Endodermal cell (in vitro differentiated cells): Measurements from ENCODE around the gene OR5H2. TPM values are rescaled to one million over a fixed set of nuclear protein-coding genes. Genes with fewer than 3 reads are reported as not detected.

Experiments
- DNase-seq: peaks from one replicate; pipeline ENCODE4 v3.0.0-alpha.2; 2017
- H3K27ac ChIP-seq: 2 replicates; pipeline ENCODE4 v1.5.1; 2013; ENCODE audit warnings: mild to moderate bottlenecking, low read depth, low read length, moderate library complexity
- H3K27me3 ChIP-seq: 2 replicates; pipeline ENCODE4 v1.6.1; 2013; ENCODE audit warnings: mild to moderate bottlenecking, low read length, moderate library complexity; ENCODE audit not compliant: insufficient read depth, control insufficient read depth, poor library complexity, severe bottlenecking
- H3K36me3 ChIP-seq: 2 replicates; pipeline ENCODE4 v1.7.0; 2013; ENCODE audit warnings: mild to moderate bottlenecking, low read length, moderate library complexity; ENCODE audit not compliant: control insufficient read depth, insufficient read depth
- H3K4me1 ChIP-seq: one replicate; pipeline ENCODE4 v1.7.0; 2013; ENCODE audit warnings: low read length; ENCODE audit not compliant: control insufficient read depth, insufficient read depth
- H3K4me3 ChIP-seq: 2 replicates; pipeline ENCODE4 v1.5.1; 2013; ENCODE audit warnings: mild to moderate bottlenecking, low read length, moderate library complexity
- H3K9ac ChIP-seq: 2 replicates; pipeline ENCODE4 v1.6.1; 2013; ENCODE audit warnings: mild to moderate bottlenecking, low read length, moderate library complexity; ENCODE audit not compliant: poor library complexity, severe bottlenecking; ENCODE audit errors: extremely low read depth
- H3K9me3 ChIP-seq: 2 replicates; pipeline ENCODE4 v1.6.1; 2013; ENCODE audit warnings: mild to moderate bottlenecking, low read length, moderate library complexity; ENCODE audit not compliant: control insufficient read depth
- H3K27ac Mint-ChIP-seq: 2 replicates; pipeline ENCODE4 v1.8.0; 2020; ENCODE audit warnings: mixed read lengths
- H3K27me3 Mint-ChIP-seq: 2 replicates; pipeline ENCODE4 v1.8.0; 2021; ENCODE audit warnings: mild to moderate bottlenecking, mixed read lengths; ENCODE audit not compliant: insufficient read depth
- H3K36me3 Mint-ChIP-seq: 2 replicates; pipeline ENCODE4 v1.8.0; 2020; ENCODE audit warnings: low read depth, mixed read lengths
- H3K4me1 Mint-ChIP-seq: 2 replicates; pipeline ENCODE4 v1.8.0; 2020; ENCODE audit warnings: mixed read lengths
- H3K4me3 Mint-ChIP-seq: 2 replicates; pipeline ENCODE4 v1.8.0; 2020; ENCODE audit warnings: mild to moderate bottlenecking, moderate library complexity, mixed read lengths
- H3K9me3 Mint-ChIP-seq: 2 replicates; pipeline ENCODE4 v1.8.0; 2020; ENCODE audit warnings: mild to moderate bottlenecking, mixed read lengths
- CTCF ChIP-seq: fragments of 200-600 bp; sonication (generic); conservative IDR thresholded peaks from 2 replicates; pipeline ENCODE4 v1.5.0; 2021; ENCODE audit warnings: antibody characterized with exemption, mild to moderate bottlenecking
- WGBS, 2 experiments: methylation state at CpG; one replicate each; pipeline versions ENCODE4 v1.1.5 to v1.1.7; 2013; ENCODE audit warnings: missing lambda C conversion rate in 2 of 2, mixed read lengths in 1 of 2; ENCODE audit not compliant: insufficient coverage in 1 of 2, insufficient read length in 1 of 2; 5-methylcytosine and 5-hydroxymethylcytosine counted together
- total RNA-seq, 2 donors: library from RNA; stranded (reverse); fragmentation: NEBNext Ultra II Directional in 1 of 2; extraction: Animal tissue kit (Norgen Biotek cat#: 25700) in 1 of 2; gene quantifications; 2 replicates in 1 of 2; 3 replicates in 1 of 2; pipeline ENCODE4 v1.2.1, GENCODE V29; 2021

The OR5H2 gene
- total RNA-seq, 2 donors from 2014 or later, result not detected

DNA sequence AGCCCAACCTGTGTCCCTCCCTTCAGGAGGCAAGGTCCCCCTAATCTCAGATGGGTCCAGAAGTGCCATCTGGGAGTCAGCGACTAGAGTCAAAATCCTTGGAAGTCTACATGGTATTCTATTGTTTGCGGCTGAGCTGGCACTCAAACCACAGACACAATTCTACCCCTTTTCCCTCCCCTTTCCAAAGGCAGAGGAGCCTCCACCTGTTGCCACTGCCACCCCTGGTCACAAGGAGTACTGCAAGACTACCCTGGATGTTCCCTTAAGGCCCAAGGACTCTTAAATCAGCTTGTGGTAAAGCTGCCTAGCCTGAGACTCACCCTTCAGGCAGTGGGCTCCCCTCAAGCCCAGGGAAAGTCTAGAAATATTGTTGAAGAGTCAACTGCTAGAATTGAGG, 22.6 kb upstream of the OR5H2 start:
- no peak overlapping the region for H3K9ac ChIP-seq
- H3K36me3 Mint-ChIP-seq, result no peaks in the 10 kb centered on the region
- no peaks in the 10 kb centered on the region for H3K9me3 ChIP-seq
- no peak overlapping the region for H3K4me3 ChIP-seq
- no peak overlapping the region for H3K27ac ChIP-seq
- WGBS, 2 experiments, result 67 to 80% methylated on average over 1 to 2 of the region's 2 CpGs
- H3K27ac Mint-ChIP-seq, result no peak overlapping the region
- no peaks in the 10 kb centered on the region for H3K36me3 ChIP-seq
- peak; percentile 77 for DNase-seq
- H3K4me3 Mint-ChIP-seq, result no peak overlapping the region
- TF ChIP-seq CTCF, result peak; percentile 67
- H3K4me1 ChIP-seq, result no peaks in the 10 kb centered on the region
- H3K4me1 Mint-ChIP-seq, result no peaks in the 10 kb centered on the region
- no peaks in the 10 kb centered on the region for H3K27me3 ChIP-seq
- H3K9me3 Mint-ChIP-seq, result peaks cover 2% of the 10 kb centered on the region
- H3K27me3 Mint-ChIP-seq, result no peaks in the 10 kb centered on the region

GRCh38 chr3:98262046-98262445, 20.3 kb upstream of the OR5H2 start:
- H3K9ac ChIP-seq, result no peak overlapping the region
- H3K27ac Mint-ChIP-seq, result no peak overlapping the region
- no peaks in the 10 kb centered on the region for H3K4me1 Mint-ChIP-seq
- H3K9me3 Mint-ChIP-seq, result no peaks in the 10 kb centered on the region
- no peak for DNase-seq
- no peaks in the 10 kb centered on the region for H3K36me3 Mint-ChIP-seq
- no peak overlapping the region for H3K4me3 ChIP-seq
- H3K9me3 ChIP-seq, result no peaks in the 10 kb centered on the region
- TF ChIP-seq CTCF, result no peak
- no peak overlapping the region for H3K27ac ChIP-seq
- H3K36me3 ChIP-seq, result no peaks in the 10 kb centered on the region
- H3K4me3 Mint-ChIP-seq, result no peak overlapping the region
- H3K27me3 ChIP-seq, result no peaks in the 10 kb centered on the region
- 86 to 100% methylated on average over 1 to 2 of the region's 2 CpGs for WGBS, 2 experiments
- H3K4me1 ChIP-seq, result no peaks in the 10 kb centered on the region
- no peaks in the 10 kb centered on the region for H3K27me3 Mint-ChIP-seq

- H3K27me3 Mint-ChIP-seq, result no peaks in the 10 kb centered on the region
- no peaks in the 10 kb centered on the region for H3K9me3 Mint-ChIP-seq
- Histone ChIP-seq H3K9me3 (peaks cover 1% of the 10 kb centered on the region), H3K4me3 (no peak within 1 kb of the TSS), H3K27me3 (no peaks in the 10 kb centered on the region), H3K27ac (no peak within 1 kb of the TSS), H3K4me1 (no peaks in the 10 kb centered on the region), H3K9ac (no peak within 1 kb of the TSS), H3K36me3 (no peaks in the 10 kb centered on the region)
- H3K4me1 Mint-ChIP-seq, result no peaks in the 10 kb centered on the region
- H3K36me3 Mint-ChIP-seq, result no peaks in the 10 kb centered on the region
- no peak within 1 kb of the TSS for H3K4me3 Mint-ChIP-seq
- no peak for DNase-seq
- TF ChIP-seq CTCF, result no peak
- H3K27ac Mint-ChIP-seq, result no peak within 1 kb of the TSS
- 86 to 88% methylated on average over 2 to 3 of the region's 3 CpGs for WGBS, 2 experiments
Measured at GRCh38 chr3:98263944-98264343, 18.4 kb upstream of the OR5H2 start, which contains the start of gene OR5H6. TSS of gene OR5H6 (plus strand) at chr3:98264244. CDS start at chr3:98264333, 89 bp downstream.
